Nephron (organoid): ENCODE results near the gene CFAP65.

Experiments
- H3K27ac Mint-ChIP-seq, 3 experiments: 2 replicates each; pipeline ENCODE4 v1.8.0; 2020; ENCODE audit warnings: mixed read lengths in 3 of 3, mild to moderate bottlenecking in 2 of 3, moderate library complexity in 1 of 3
- H3K27me3 Mint-ChIP-seq: 2 replicates; pipeline ENCODE4 v1.8.0; 2021; ENCODE audit warnings: low read depth, mild to moderate bottlenecking, moderate library complexity, mixed read lengths
- H3K36me3 Mint-ChIP-seq: 2 replicates; pipeline ENCODE4 v1.8.0; 2020; ENCODE audit warnings: low read depth, mixed read lengths
- H3K4me1 Mint-ChIP-seq: 2 replicates; pipeline ENCODE4 v1.8.0; 2020; ENCODE audit warnings: mixed read lengths
- H3K4me3 Mint-ChIP-seq, 3 experiments: 2 replicates each; pipeline ENCODE4 v1.8.0; 2020; ENCODE audit warnings: mild to moderate bottlenecking in 3 of 3, mixed read lengths in 3 of 3, moderate library complexity in 2 of 3
- H3K9me3 Mint-ChIP-seq: 2 replicates; pipeline ENCODE4 v1.8.0; 2020; ENCODE audit warnings: mixed read lengths
- TF ChIP-seq, protein P1 (sequence below), 3 experiments: fragments of 200-600 bp; sonication (generic); IDR thresholded peaks; one replicate each; pipeline ENCODE4 v1.5.0; 2021; ENCODE audit warnings: antibody characterized with exemption in 3 of 3; ENCODE audit not compliant: unreplicated experiment in 3 of 3

The CFAP65 gene

DNA sequence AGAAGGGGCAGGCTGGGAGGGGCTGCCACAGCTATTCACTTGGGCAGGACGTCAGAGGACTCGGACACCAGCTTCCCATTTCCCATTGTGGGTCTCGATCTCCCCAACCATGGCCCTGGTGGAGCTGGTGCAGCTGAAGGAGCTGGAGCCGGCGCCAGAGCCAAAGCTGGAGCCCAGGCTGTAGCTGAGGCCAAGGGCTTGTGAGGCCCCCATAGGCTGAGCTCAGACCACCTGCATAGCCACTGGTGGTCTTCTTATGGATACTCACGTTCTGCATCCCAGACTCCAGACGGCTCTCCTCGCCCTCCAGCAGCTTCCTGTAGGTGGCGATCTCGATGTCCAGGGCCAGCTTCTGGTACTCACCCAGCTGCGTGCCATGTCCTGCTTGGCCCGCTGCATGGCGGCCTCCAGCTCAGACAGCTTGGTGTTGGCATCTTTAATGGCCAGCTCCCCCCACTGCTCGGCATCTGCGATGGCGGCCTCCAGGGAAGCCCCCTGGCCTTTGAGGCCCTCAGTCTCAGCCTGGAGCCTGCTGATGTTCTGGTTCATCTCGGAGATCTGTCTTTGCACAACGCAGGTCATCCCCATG lies 87.9 kb downstream of the CFAP65 start:
- Mint-ChIP-seq H3K4me3 (no peak overlapping the region), H3K4me1 (peaks cover 8% of the 10 kb centered on the region), H3K9me3 (peaks cover 2% of the 10 kb centered on the region), H3K36me3 (no peaks in the 10 kb centered on the region), H3K27me3 (peaks cover 69% of the 10 kb centered on the region), H3K27ac (no peak overlapping the region)
- TF ChIP-seq, protein P1, sequence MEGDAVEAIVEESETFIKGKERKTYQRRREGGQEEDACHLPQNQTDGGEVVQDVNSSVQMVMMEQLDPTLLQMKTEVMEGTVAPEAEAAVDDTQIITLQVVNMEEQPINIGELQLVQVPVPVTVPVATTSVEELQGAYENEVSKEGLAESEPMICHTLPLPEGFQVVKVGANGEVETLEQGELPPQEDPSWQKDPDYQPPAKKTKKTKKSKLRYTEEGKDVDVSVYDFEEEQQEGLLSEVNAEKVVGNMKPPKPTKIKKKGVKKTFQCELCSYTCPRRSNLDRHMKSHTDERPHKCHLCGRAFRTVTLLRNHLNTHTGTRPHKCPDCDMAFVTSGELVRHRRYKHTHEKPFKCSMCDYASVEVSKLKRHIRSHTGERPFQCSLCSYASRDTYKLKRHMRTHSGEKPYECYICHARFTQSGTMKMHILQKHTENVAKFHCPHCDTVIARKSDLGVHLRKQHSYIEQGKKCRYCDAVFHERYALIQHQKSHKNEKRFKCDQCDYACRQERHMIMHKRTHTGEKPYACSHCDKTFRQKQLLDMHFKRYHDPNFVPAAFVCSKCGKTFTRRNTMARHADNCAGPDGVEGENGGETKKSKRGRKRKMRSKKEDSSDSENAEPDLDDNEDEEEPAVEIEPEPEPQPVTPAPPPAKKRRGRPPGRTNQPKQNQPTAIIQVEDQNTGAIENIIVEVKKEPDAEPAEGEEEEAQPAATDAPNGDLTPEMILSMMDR (IDR thresholded peaks at IDR 0.05; ENCODE audit: unreplicated experiment in 3 of 3), result no peak
